Liver (tissue), 9 donors: ENCODE data around the gene CWC27. TPM values are rescaled to one million over a fixed set of nuclear protein-coding genes. Genes with fewer than 3 reads are reported as not detected.

Source experiments
- DNase-seq: peaks from one replicate; pipeline ENCODE4 v3.0.0-alpha.2; 2017; ENCODE audit warnings: low spot score
- H3K27ac ChIP-seq, 2 donors: one replicate each; pipeline ENCODE4 v1.7.0; 2013; ENCODE audit warnings: inconsistent platforms in 2 of 2, low read length in 2 of 2, control low read depth in 1 of 2, low read depth in 1 of 2, mild to moderate bottlenecking in 1 of 2
- H3K27me3 ChIP-seq, 4 donors: one replicate each; pipeline versions ENCODE4 v1.6.1 to v1.7.0; 2013; ENCODE audit warnings: low read length in 3 of 4, inconsistent platforms in 1 of 4, mild to moderate bottlenecking in 1 of 4, moderate library complexity in 1 of 4; ENCODE audit not compliant: control insufficient read depth in 4 of 4, insufficient read depth in 4 of 4
- H3K36me3 ChIP-seq, 4 donors: one replicate each; pipeline versions ENCODE4 v1.6.1 to v1.7.0; 2013; ENCODE audit warnings: low read length in 3 of 4, mild to moderate bottlenecking in 3 of 4, low read depth in 1 of 4, moderate library complexity in 1 of 4; ENCODE audit not compliant: control insufficient read depth in 4 of 4, insufficient read depth in 3 of 4
- H3K4me1 ChIP-seq, 4 donors: one replicate each; pipeline versions ENCODE4 v1.6.1 to v1.7.0; 2013; ENCODE audit warnings: low read length in 3 of 4, mild to moderate bottlenecking in 3 of 4, moderate library complexity in 1 of 4; ENCODE audit not compliant: control insufficient read depth in 4 of 4, insufficient read depth in 4 of 4
- H3K4me3 ChIP-seq, 3 donors: one replicate each; pipeline versions ENCODE4 v1.6.1 to v1.7.0; 2013; ENCODE audit warnings: low read length in 3 of 3, control low read depth in 1 of 3, low read depth in 1 of 3, mild to moderate bottlenecking in 1 of 3
- H3K9ac ChIP-seq, 2 donors: one replicate each; pipeline ENCODE4 v1.7.0; 2013; ENCODE audit warnings: low read length in 2 of 2, mild to moderate bottlenecking in 2 of 2, moderate library complexity in 2 of 2, control low read depth in 1 of 2, low read depth in 1 of 2
- H3K9me3 ChIP-seq, 4 donors: one replicate each; pipeline versions ENCODE4 v1.6.1 to v1.7.0; 2013; ENCODE audit warnings: low read length in 3 of 4; ENCODE audit not compliant: control insufficient read depth in 4 of 4
- ATF3 ChIP-seq: IDR thresholded peaks from 2 replicates; pipeline ENCODE4 v1.6.1; 2016; ENCODE audit warnings: antibody characterized with exemption
- EGR1 ChIP-seq, 2 donors: IDR thresholded peaks; 2 replicates each; pipeline ENCODE4 v1.6.1; 2016 to 2018; ENCODE audit warnings: antibody characterized with exemption in 2 of 2, low read depth in 2 of 2
- FOXA1 ChIP-seq: IDR thresholded peaks from 2 replicates; pipeline ENCODE4 v1.6.1; 2016; ENCODE audit warnings: antibody characterized with exemption
- FOXA2 ChIP-seq: IDR thresholded peaks from 2 replicates; pipeline ENCODE4 v1.6.1; 2016; ENCODE audit warnings: antibody characterized with exemption
- HNF4A ChIP-seq, 2 donors: conservative IDR thresholded peaks; 2 replicates each; pipeline ENCODE4 v1.6.1; 2016; ENCODE audit warnings: antibody characterized with exemption in 2 of 2, mild to moderate bottlenecking in 2 of 2
- HNF4G ChIP-seq: IDR thresholded peaks from 2 replicates; pipeline ENCODE4 v1.6.1; 2016; ENCODE audit warnings: antibody characterized with exemption
- JUND ChIP-seq, 2 donors: IDR thresholded peaks; 2 replicates each; pipeline ENCODE4 v1.6.1; 2016; ENCODE audit warnings: antibody characterized with exemption in 2 of 2
- MAX ChIP-seq: IDR thresholded peaks from 2 replicates; pipeline ENCODE4 v1.6.1; 2016; ENCODE audit warnings: antibody characterized with exemption
- NR2F2 ChIP-seq: IDR thresholded peaks from 2 replicates; pipeline ENCODE4 v1.6.1; 2016; ENCODE audit warnings: antibody characterized with exemption
- RAD21 ChIP-seq, 2 donors: IDR thresholded peaks; 2 replicates each; pipeline ENCODE4 v1.6.1; 2016; ENCODE audit warnings: antibody characterized with exemption in 2 of 2, mild to moderate bottlenecking in 2 of 2
- REST ChIP-seq: IDR thresholded peaks from 2 replicates; pipeline ENCODE4 v1.6.1; 2016; ENCODE audit warnings: antibody characterized with exemption, mild to moderate bottlenecking
- RXRA ChIP-seq, 2 donors: IDR thresholded peaks; 2 replicates each; pipeline ENCODE4 v1.6.1; 2017 to 2018; ENCODE audit warnings: antibody characterized with exemption in 2 of 2, mild to moderate bottlenecking in 1 of 2
- SP1 ChIP-seq: IDR thresholded peaks from 2 replicates; pipeline ENCODE4 v1.6.1; 2018; ENCODE audit warnings: antibody characterized with exemption, mild to moderate bottlenecking
- YY1 ChIP-seq: IDR thresholded peaks from 2 replicates; pipeline ENCODE4 v1.6.1; 2016; ENCODE audit warnings: antibody characterized with exemption, mild to moderate bottlenecking
- ZBTB33 ChIP-seq: IDR thresholded peaks from 2 replicates; pipeline ENCODE4 v1.6.1; 2016; ENCODE audit warnings: antibody characterized with exemption
- WGBS: extraction: QIAGEN DNeasy Blood & Tissue Kit; methylation state at CpG from one replicate; pipeline ENCODE4 v1.1.7; 2013; 5-methylcytosine and 5-hydroxymethylcytosine counted together
- polyA plus RNA-seq, 2 donors: library from polyadenylated mRNA; stranded (reverse) in 1 of 2; unstranded in 1 of 2; fragments of 200-250 nt in 1 of 2; fragments of >200 nt in 1 of 2; fragmentation: Nextera tagmentation in 1 of 2; extraction: Ambion mirVana in 1 of 2; gene quantifications; one replicate each; pipeline versions ENCODE4 v1.2.1 to v1.2.3, GENCODE V29; 2013 to 2015
- total RNA-seq, 2 donors: library from RNA; depleted of rRNA; stranded (reverse); fragments of >200 nt; gene quantifications; one replicate each; pipeline ENCODE4 v1.2.3, GENCODE V29; 2014
- donor health status: healthy.
- donor health status: healthy.
- donor health status: healthy.
- donor health status: healthy.
- donor health status: healthy.

The CWC27 gene
- total and polyA plus RNA-seq, 4 donors: 3.9 to 9.8 (median 6.0) TPM

- peaks cover 0 to 5% (median under 1%) of the 10 kb centered on the region in 4 donors for H3K36me3 ChIP-seq
- no peaks in the 10 kb centered on the region for H3K27me3 ChIP-seq
- no peak for TF ChIP-seq ATF3
- no peak for TF ChIP-seq YY1
- no peak for TF ChIP-seq MAX
- TF ChIP-seq FOXA1: no peak
- TF ChIP-seq FOXA2: no peak
- no peak for TF ChIP-seq RAD21 (IDR thresholded peaks at IDR 0.05)
- TF ChIP-seq HNF4A (conservative IDR thresholded peaks at IDR 0.05): no peak
- TF ChIP-seq HNF4G: no peak
- peaks cover 0 to 3% (median 0%) of the 10 kb centered on the region in 4 donors for H3K9me3 ChIP-seq
- no peak overlapping the region for H3K4me3 ChIP-seq
- H3K4me1 ChIP-seq: no peaks in the 10 kb centered on the region
- DNase-seq: no peak
- no peak overlapping the region for H3K27ac ChIP-seq
- no peak overlapping the region for H3K9ac ChIP-seq
Measured at GRCh38 chr5:64836190-64836755, 67.5 kb downstream of the CWC27 start.

GRCh38 chr5:64836786-64837185 lies 68.1 kb downstream of the CWC27 start:
- no peak overlapping the region for H3K4me3 ChIP-seq
- no peak for TF ChIP-seq HNF4G
- TF ChIP-seq FOXA1: no peak
- peaks cover 0 to 5% (median under 1%) of the 10 kb centered on the region in 4 donors for H3K36me3 ChIP-seq
- H3K4me1 ChIP-seq: no peaks in the 10 kb centered on the region
- no peak overlapping the region for H3K9ac ChIP-seq
- H3K9me3 ChIP-seq: peaks cover 0 to 3% (median 0%) of the 10 kb centered on the region in 4 donors
- H3K27me3 ChIP-seq: no peaks in the 10 kb centered on the region
- DNase-seq: no peak
- 96% methylated on average over 4 of the region's 4 CpGs for WGBS
- H3K27ac ChIP-seq: no peak overlapping the region

GRCh38 chr5:64838376-64838775 lies 69.6 kb downstream of the CWC27 start:
- H3K4me3 ChIP-seq: no peak overlapping the region
- H3K4me1 ChIP-seq: no peaks in the 10 kb centered on the region
- peaks cover 0 to 3% (median 0%) of the 10 kb centered on the region in 4 donors for H3K9me3 ChIP-seq
- H3K27ac ChIP-seq: no peak overlapping the region
- H3K9ac ChIP-seq: no peak overlapping the region
- H3K36me3 ChIP-seq: peaks cover 0 to 5% (median 2%) of the 10 kb centered on the region in 4 donors
- TF ChIP-seq NR2F2: no peak
- 93% methylated on average over 1 of the region's 1 CpG for WGBS
- DNase-seq: no peak
- no peaks in the 10 kb centered on the region for H3K27me3 ChIP-seq

- peaks cover 0 to 5% (median 2%) of the 10 kb centered on the region in 4 donors for H3K36me3 ChIP-seq
- H3K9ac ChIP-seq: no peak overlapping the region
- H3K4me1 ChIP-seq: no peaks in the 10 kb centered on the region
- peaks cover 0 to 3% (median 0%) of the 10 kb centered on the region in 4 donors for H3K9me3 ChIP-seq
- H3K27ac ChIP-seq: no peak overlapping the region
- no peak for DNase-seq
- no peaks in the 10 kb centered on the region for H3K27me3 ChIP-seq
- no peak overlapping the region for H3K4me3 ChIP-seq
- TF ChIP-seq YY1 (no peak), JUND (IDR thresholded peaks at IDR 0.05) (no peak), RXRA (IDR thresholded peaks at IDR 0.05) (no peak), SP1 (no peak), ZBTB33 (no peak), EGR1 (IDR thresholded peaks at IDR 0.05; ENCODE audit: low read depth in 2 of 2) (no peak), RAD21 (IDR thresholded peaks at IDR 0.05) (no peak), REST (no peak), FOXA1 (no peak), ATF3 (no peak), MAX (no peak), FOXA2 (no peak), HNF4G (no peak)
Measured at GRCh38 chr5:64838803-64839202, 70.1 kb downstream of the CWC27 start.
